C4-2B (cell line): ENCODE measurements around the gene KCNJ10.

Experiments used
- H3K27ac ChIP-seq: fragments of 450-650 bp; 2 replicates; pipeline ENCODE4 v1.5.1; 2017
- ZFX ChIP-seq: fragments of 450-650 bp; IDR thresholded peaks from 2 replicates; pipeline ENCODE4 v1.6.1; 2017
- TF ChIP-seq, protein P1 (sequence below): fragments of 450-650 bp; conservative IDR thresholded peaks from 2 replicates; pipeline ENCODE4 v1.5.1; 2017; ENCODE audit warnings: mild to moderate bottlenecking

The KCNJ10 gene

DNA sequence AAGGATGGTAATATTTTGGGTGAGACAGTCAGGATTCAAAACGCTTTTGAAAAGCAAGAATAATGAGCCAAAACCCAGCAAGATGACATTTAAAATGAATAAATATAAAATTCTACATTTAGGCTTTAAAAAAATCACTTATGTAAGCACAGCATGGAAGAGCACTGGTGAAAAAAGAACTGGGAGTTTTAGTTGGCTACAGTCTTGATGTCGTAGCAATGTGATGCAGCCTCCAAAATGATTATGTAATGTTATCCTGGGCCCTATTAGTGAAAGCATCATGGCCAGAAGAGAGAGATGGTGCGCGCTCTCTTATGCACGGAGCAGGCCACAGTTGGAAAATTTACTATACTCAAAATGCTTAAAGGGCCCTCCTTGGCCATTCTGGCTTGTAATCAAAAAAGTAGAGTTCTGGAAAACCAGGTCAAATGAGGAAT, 16.5 kb upstream of the KCNJ10 start:
- H3K27ac ChIP-seq, result no peak overlapping the region
- no peak for TF ChIP-seq ZFX
- TF ChIP-seq, protein P1, sequence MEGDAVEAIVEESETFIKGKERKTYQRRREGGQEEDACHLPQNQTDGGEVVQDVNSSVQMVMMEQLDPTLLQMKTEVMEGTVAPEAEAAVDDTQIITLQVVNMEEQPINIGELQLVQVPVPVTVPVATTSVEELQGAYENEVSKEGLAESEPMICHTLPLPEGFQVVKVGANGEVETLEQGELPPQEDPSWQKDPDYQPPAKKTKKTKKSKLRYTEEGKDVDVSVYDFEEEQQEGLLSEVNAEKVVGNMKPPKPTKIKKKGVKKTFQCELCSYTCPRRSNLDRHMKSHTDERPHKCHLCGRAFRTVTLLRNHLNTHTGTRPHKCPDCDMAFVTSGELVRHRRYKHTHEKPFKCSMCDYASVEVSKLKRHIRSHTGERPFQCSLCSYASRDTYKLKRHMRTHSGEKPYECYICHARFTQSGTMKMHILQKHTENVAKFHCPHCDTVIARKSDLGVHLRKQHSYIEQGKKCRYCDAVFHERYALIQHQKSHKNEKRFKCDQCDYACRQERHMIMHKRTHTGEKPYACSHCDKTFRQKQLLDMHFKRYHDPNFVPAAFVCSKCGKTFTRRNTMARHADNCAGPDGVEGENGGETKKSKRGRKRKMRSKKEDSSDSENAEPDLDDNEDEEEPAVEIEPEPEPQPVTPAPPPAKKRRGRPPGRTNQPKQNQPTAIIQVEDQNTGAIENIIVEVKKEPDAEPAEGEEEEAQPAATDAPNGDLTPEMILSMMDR, result no peak

DNA sequence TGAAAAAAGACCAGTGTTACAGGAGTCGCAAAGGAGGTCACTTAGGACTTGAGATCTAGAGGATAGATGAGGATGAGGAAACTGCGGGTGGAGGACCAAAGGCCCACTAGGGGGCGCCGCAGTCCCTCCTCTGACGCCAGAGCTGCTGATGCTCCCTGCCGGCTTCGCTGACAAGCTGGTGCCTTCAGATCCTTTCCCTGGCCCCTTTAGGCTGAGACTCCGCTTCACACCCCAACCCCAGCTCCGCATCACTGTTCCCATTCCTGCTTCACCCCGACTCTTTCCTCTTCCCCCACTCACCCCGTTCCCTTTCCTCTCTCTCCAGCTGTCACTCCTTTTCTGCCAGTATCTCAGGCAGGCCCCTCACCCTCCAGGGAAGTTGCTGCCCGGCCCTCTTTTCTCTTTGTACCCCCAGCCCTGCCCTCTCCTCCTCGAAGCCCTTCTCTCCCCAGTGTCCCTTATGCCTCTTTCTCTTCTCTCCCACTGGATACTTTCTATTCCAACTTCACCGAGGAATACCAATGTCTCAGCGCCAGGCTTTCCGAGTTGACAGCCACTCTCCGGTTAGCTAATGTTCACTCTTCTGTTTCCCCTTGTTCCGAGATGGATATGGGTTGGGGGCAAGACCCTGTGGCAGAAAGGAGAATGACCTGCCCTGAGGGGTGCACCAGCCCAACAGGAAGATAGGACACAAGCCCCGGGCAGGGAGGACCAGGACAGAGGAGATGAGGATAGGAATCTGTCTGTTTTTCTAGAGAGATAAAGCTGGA, 15.9 kb upstream of the KCNJ10 start:
- no peak for TF ChIP-seq ZFX
- TF ChIP-seq, protein P1, result peak; percentile 89
- no peak overlapping the region for H3K27ac ChIP-seq

DNA sequence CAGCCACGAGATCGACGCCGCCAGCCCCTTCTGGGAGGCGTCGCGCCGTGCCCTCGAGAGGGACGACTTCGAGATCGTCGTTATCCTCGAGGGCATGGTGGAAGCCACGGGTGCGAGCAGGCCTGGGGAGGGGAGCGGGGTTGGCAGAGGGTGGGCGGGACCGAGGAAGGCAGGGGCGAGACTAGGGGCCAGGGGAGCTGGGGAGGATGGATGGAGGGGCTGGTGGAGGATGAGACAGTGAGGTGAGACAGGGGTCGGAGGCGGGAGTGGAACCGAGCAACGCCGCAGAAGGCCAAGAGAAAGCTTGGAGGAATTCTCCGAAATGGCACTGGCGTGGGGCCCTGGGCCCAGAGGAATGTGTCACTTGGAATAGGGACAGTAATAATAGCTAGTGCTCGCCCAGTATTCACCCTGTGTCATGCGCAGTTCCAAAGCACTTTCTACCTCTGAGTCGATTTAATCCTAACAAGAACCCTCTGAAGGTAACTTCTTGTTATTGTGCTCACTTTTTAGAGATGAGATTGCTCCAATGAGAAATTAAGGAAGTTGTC, 14.9 kb upstream of the KCNJ10 start:
- no peak overlapping the region; the same call in 1 of the 2 replicates for H3K27ac ChIP-seq
- TF ChIP-seq, protein P1, result no peak
- TF ChIP-seq ZFX, result no peak

DNA sequence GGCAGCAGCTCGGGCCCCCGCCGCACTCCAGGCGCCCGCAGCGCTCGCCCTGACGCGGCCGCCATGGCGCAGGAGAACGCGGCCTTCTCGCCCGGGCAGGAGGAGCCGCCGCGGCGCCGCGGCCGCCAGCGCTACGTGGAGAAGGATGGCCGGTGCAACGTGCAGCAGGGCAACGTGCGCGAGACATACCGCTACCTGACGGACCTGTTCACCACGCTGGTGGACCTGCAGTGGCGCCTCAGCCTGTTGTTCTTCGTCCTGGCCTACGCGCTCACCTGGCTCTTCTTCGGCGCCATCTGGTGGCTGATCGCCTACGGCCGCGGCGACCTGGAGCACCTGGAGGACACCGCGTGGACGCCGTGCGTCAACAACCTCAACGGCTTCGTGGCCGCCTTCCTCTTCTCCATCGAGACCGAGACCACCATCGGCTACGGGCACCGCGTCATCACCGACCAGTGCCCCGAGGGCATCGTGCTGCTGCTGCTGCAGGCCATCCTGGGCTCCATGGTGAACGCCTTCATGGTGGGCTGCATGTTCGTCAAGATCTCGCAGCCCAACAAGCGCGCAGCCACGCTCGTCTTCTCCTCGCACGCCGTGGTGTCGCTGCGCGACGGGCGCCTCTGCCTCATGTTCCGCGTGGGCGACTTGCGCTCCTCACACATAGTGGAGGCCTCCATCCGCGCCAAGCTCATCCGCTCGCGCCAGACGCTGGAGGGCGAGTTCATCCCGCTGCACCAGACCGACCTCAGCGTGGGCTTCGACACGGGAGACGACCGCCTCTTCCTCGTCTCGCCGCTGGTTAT, 14.2 kb upstream of the KCNJ10 start:
- H3K27ac ChIP-seq, result peak overlapping the region; percentile 20; the same call in 1 of the 2 replicates
- no peak for TF ChIP-seq ZFX
- TF ChIP-seq, protein P1, result peak; percentile 95

DNA sequence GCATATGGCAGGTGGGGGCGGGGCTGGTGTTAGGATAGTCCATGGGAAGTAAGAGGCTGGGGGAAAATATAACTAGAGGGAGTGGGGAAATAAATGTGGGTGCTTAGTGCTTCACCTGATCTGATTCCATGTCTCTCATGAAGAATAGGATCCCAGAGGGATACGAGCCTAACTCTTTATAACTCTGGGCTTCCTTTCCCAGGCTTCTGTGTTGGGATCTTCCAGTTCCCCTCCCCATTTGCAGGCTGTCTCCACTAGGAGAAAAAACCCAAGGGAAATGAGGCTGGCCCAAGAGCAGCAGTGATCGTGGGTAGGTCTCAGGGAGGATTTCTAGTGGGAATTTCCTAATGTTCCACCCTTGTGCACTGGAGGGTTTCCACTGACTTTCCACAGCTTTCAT, 13.0 kb upstream of the KCNJ10 start:
- H3K27ac ChIP-seq, result no peak overlapping the region
- no peak for TF ChIP-seq ZFX
- TF ChIP-seq, protein P1, result no peak

DNA sequence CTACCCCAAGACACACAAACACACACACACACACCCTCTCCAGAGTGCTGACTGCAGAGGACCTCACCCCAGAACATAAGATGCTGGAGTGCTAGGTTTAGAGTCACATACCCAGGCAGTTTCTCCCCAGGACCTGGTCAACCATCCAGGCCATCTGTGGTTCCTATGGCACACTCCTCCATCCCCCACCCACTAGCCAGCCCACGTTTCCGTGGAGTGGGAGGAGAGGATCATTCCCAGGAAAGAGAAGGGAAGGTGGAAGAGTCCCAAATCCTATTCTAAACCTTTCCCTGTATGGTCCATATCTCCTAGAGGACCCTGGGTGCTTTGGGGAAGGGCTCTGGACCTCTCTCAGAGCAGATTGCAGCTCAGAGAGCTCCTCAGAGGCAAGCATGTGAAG, 12.5 kb upstream of the KCNJ10 start:
- H3K27ac ChIP-seq, result no peak overlapping the region
- TF ChIP-seq, protein P1, result no peak
- TF ChIP-seq ZFX, result no peak
